HG02642 (cell line): ENCODE results near the gene EIF3B.
A peak's percentile ranks its signal among the peaks of the same experiment; 100 is the strongest.
"Not testable (repeated sequence)": the region's sequence is repeated elsewhere in the genome, so short reads cannot be mapped to it uniquely, and the experiment has no call there.

Experiments
- ATAC-seq: cut with Tn5 transposase; IDR thresholded peaks from one replicate; pipeline ENCODE4 v1.9.1; 2021; ENCODE audit warnings: mild to moderate bottlenecking; ENCODE audit not compliant: unreplicated experiment, poor library complexity

The EIF3B gene

DNA sequence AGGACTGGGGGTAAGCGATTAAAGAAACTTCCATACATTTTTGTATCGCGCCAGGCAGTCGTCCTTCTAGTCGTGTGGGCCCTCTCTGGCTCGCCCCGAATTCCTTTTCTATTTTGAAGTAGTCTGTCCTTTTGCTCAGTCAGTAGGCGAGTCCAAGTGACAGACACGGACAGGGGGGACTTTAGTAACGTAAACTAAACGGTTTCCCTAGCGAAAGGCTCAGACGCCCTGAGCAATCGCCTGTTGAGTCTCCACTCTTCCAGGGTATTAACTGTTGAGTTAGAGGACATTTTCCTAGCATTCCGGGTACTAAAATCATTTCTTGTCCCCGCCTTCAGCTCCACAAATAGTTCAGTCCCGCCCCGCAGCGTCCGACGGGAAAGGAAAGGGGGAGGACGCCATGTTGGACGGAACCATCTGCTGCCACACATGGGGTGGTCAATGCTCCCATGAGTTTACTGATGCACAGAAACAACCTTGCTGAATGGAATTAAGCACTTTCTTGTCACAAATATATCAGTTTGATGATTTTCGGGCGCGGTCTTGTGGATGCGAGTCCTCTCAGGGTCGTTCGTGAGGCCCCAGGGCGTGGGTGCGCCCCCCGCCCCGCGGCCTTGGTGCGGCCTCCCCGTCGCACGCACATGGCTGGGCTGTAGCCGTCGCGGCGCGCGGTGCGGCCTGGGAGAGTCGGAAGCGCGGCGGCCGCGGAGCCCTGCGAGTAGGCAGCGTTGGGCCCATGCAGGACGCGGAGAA, at the start of gene EIF3B:
Gene EIF3B, plus strand, starts transcription at position 642 of the 753 bp plus-strand sequence. Its CDS starts 95 bp downstream, at position 737.
- ATAC-seq: peak; percentile 86

DNA sequence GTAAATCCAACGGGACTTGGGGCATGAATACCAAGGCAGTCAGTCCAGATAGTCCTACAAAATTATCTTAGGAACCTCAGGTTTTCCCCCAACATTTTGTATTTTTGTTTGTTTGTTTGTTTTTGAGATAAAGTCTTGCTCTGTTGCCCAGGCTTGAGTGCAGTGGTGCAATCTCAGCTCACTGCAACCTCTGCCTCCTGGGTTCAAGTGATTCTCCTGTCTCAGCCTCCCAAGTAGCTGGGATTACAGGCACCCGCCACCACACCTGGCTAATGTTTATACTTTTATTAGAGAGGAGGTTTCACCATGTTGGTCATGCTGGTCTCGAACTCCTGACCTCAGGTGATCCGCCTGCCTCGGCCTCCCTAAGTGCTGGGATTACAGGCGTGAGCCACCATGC, 49.4 kb upstream of the EIF3B start:
- not testable (repeated sequence) for ATAC-seq

DNA sequence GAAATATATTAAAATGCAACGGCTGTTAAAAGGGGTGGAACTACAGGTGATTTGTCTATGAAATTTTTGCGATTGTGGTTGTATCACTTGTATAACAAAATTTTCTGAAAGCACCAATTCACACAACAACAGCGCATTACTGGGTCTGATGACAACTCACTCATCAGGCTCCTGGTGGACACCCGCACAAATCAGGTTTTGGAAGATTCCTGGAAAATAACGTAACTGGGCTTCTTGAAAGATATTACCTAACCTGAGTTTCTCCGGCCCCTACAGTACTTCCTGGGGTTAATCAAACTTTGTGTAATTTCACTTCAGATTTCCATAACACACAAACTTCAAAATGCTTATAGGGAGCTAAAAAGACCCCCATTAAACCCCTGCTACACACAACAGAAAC, 47.9 kb upstream of the EIF3B start:
- ATAC-seq: no peak

- peak; percentile 52 for ATAC-seq
Observed at GRCh38 chr7:2307690-2308107, 46.9 kb upstream of the EIF3B start.

DNA sequence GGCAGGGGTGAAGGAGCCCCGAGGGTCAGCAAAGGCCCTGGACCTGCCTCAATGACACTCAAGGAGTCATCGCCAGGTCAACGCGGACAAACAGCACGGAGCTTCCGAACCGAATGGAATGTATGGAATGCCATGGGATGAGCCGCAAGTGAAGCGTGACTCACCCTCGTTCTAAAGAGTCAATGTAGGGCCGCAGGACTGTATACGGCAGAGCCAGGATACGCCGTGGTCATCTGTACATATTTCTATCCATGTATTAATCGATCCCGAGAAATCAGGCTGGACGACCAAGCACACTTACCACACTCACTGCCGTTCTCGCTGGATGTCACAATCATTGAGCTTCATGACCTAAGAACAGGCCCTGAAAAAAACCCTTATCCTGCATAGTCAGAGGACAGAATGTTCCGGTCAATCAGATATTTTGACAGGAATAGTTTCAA, 44.7 kb upstream of the EIF3B start:
- ATAC-seq: no peak

DNA sequence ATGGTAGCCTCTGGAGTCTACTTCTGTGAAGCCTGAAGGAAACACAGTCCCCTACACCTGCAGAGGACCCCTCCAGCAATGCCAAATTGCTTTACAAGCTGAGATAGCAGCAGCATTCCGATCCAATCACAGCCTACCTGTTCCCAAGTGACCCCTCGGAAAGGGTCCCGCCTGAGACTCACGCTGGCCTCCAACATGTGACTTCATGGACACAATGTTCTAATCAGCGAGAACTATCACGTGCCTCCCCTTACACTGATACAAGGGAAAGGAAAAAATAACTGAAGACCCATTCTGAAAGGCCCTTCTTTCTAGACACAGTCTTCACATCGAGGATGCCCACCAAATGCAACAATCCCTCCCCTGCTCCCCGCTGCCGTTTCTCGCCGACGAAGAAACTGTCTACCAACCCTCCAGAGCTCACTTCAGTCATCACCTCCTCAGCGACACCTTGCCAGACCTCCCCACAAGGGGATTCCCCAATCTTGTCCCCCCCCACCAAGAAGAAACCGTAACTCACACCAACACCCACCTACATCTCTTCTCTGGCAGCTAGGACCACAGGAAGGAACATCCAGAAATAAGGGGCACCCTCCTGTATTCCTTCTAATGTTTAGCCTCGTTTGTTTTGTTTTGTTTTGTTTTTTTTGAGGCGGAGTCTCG, 42.2 kb upstream of the EIF3B start:
- no peak for ATAC-seq

- peak; percentile 18 for ATAC-seq
Observed at GRCh38 chr7:2313450-2314208, 41.0 kb upstream of the EIF3B start.

- peak; percentile 80 for ATAC-seq
Observed at GRCh38 chr7:2314209-2314955, 40.2 kb upstream of the EIF3B start, which contains the start of gene SNX8. SNX8 (minus strand) TSS chr7:2314441; CDS start chr7:2314421, 20 bp downstream.

- ATAC-seq: not testable (repeated sequence)
Observed at GRCh38 chr7:2314956-2315530, 39.6 kb upstream of the EIF3B start.

DNA sequence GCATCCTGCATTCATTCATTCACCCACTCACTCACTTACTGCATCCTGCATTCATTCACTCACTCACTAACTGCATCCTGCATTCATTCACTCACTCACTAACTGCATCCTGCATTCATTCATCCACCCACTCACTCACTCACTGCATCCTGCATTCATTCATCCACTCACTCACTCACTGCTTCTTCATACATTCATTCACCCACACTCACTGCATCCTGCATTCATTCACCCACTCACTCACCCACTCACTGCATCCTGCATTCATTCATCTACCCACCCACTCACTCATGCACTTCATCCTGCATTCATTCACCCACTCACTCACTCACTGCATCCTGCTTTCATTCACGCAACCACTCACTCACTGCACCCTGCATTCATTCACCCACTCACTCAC, 38.8 kb upstream of the EIF3B start:
- no peak for ATAC-seq

GRCh38 chr7:2316578-2316977, 38.0 kb upstream of the EIF3B start:
- no peak for ATAC-seq

DNA sequence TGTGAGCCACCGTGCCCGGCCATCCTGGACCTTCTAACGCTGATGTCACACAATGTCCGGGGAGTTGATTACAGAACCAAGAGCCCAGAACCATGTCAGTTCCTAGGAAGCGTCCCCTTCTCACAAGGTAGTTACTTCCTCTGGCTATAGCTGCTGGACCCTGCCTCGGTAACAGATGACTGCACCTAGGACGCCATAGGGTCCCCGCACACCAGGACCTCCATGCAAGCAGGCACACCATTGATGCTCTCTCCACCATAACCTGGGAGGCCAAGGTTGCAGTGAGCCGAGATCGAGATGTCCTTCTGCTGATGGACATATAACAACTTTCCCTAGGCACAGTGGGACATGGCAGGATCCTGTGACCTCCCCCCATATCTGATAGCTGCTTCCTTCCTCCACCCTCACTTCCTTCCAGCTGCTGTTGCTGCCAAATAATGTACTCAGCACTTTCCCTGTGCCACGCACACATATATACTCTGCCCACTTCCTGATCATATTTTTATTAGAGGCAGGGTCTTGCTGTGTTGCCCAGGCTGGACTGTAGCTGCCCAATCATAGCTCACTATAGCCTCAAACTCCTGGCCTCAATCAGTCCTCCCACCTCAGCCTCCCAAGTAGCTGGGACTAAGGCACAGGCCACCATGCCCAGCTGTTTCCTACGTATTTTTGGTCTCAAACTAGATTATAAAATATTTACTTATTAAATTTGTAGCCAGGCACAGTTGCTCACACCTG, 36.9 kb upstream of the EIF3B start:
- ATAC-seq: no peak

GRCh38 chr7:2321020-2321419, 33.6 kb upstream of the EIF3B start:
- no peak for ATAC-seq

DNA sequence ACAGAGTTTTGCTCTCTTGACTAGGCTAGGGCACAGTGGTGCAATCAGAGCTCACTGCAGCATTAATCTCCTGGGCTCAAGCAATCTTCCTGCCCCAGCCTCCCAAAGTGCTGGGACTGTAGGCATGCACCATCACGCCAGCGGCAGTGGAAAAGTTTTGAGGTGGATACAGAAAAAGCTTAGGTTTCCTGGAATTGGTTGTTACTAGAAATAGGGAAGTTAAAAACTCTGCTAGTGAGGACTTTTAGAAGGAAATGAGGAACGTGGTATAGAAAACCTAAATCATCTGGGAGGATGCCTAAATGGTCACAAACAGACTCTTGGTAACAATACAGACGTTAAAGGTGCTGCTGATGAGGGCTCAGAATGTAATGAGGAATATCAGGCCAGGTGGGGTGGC, 29.5 kb upstream of the EIF3B start:
- ATAC-seq: no peak

GRCh38 chr7:2326951-2327350, 27.7 kb upstream of the EIF3B start:
- ATAC-seq: no peak

DNA sequence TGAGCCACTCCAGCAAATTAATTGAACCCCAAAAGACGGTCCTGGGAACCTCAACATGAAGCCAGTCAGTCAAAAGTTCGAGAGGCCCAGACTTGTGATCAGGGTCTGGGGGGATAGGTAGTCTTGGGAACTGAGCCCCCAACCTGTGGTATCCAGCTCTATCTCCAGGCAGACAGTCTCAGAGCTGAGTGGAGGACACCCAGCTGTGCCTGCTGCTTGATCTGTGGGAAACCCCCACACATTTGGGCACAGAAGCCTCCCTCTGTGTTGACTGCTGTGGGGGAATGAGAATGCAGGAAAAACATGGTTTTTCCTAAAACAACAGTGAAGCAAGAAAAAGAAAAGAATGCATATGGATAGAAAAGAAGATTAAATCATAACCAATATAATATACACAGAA, 24.1 kb upstream of the EIF3B start:
- no peak for ATAC-seq

- no peak for ATAC-seq
Observed at GRCh38 chr7:2331707-2332106, 22.9 kb upstream of the EIF3B start.

GRCh38 chr7:2332606-2333231, 21.9 kb upstream of the EIF3B start:
- not testable (repeated sequence) for ATAC-seq
